ENCODE results near the gene KHDRBS2.

The KHDRBS2 gene

GRCh38 chr6:61949161-61949560 is 336.9 kb downstream of the KHDRBS2 start:
- H3K4me3 ChIP-seq (ENCODE audit: low read length in 2 of 2) = no peak overlapping the region
- no peak overlapping the region for H2BK15ac ChIP-seq (ENCODE audit: low read length)
- H3K14ac ChIP-seq (ENCODE audit: low read length) = no peak overlapping the region
- no peak overlapping the region for H2AFZ ChIP-seq (ENCODE audit: low read length)
- no peaks in the 10 kb centered on the region for H3K79me1 ChIP-seq (ENCODE audit: low read depth, low read length)
- no peak overlapping the region for H3K4ac ChIP-seq (ENCODE audit: low read length)
- H2BK5ac ChIP-seq (ENCODE audit: low read length) = no peak overlapping the region
- no peaks in the 10 kb centered on the region for H3K9me3 ChIP-seq (replicated peaks in 1 of 2; ENCODE audit: control insufficient read depth in 2 of 2, insufficient read depth in 1 of 2, low read depth in 1 of 2, low read length in 2 of 2)
- H3K9ac ChIP-seq (ENCODE audit: low read depth, low read length, poor library complexity) = no peak overlapping the region
- H3K4me1 ChIP-seq (ENCODE audit: control insufficient read depth in 2 of 2, insufficient read depth in 1 of 2, low read depth in 1 of 2, low read length in 2 of 2) = peaks cover 0 to 8% of the 10 kb centered on the region in 2 donors
- no peak for DNase-seq (ENCODE audit: low spot score)
- H4K91ac ChIP-seq (ENCODE audit: low read depth, low read length, poor library complexity) = no peak overlapping the region
- H3K4me2 ChIP-seq (ENCODE audit: insufficient read depth, low read length, poor library complexity, severe bottlenecking) = no peak overlapping the region
- no peak overlapping the region for H2BK12ac ChIP-seq (ENCODE audit: low read length)
- no peak overlapping the region for H3K23ac ChIP-seq (ENCODE audit: low read depth, low read length, poor library complexity)
- no peak overlapping the region for H3K18ac ChIP-seq (ENCODE audit: low read length)
- H3K27ac ChIP-seq (replicated peaks; ENCODE audit: low read length) = no peak overlapping the region
- no peak overlapping the region for H4K8ac ChIP-seq (ENCODE audit: low read depth, low read length)
- no peak overlapping the region for H2BK120ac ChIP-seq (ENCODE audit: low read depth, low read length)
- no peaks in the 10 kb centered on the region for H3K27me3 ChIP-seq (ENCODE audit: control insufficient read depth in 3 of 3, insufficient read depth in 3 of 3, low read depth in 1 of 3, low read length in 3 of 3)
- H3K36me3 ChIP-seq (replicated peaks in 1 of 2; ENCODE audit: control insufficient read depth in 2 of 2, insufficient read depth in 2 of 2, low read length in 2 of 2) = no peaks in the 10 kb centered on the region
- H2AK5ac ChIP-seq (ENCODE audit: low read depth, low read length) = no peak overlapping the region

GRCh38 chr6:61947311-61947947 is 338.6 kb downstream of the KHDRBS2 start:
- DNase-seq (ENCODE audit: low spot score) = no peak
- Histone ChIP-seq H4K91ac (ENCODE audit: low read depth, low read length, poor library complexity) (no peak overlapping the region), H3K27me3 (ENCODE audit: control insufficient read depth in 3 of 3, insufficient read depth in 3 of 3, low read depth in 1 of 3, low read length in 3 of 3) (no peaks in the 10 kb centered on the region), H2BK5ac (ENCODE audit: low read length) (no peak overlapping the region), H3K36me3 (replicated peaks in 1 of 2; ENCODE audit: control insufficient read depth in 2 of 2, insufficient read depth in 2 of 2, low read length in 2 of 2) (no peaks in the 10 kb centered on the region), H4K8ac (ENCODE audit: low read depth, low read length) (no peak overlapping the region), H3K4me1 (ENCODE audit: control insufficient read depth in 2 of 2, insufficient read depth in 1 of 2, low read depth in 1 of 2, low read length in 2 of 2) (peaks cover 0 to 3% of the 10 kb centered on the region in 2 donors), H3K14ac (ENCODE audit: low read length) (no peak overlapping the region), H3K23ac (ENCODE audit: low read depth, low read length, poor library complexity) (no peak overlapping the region), H2BK120ac (ENCODE audit: low read depth, low read length) (no peak overlapping the region), H2AK5ac (ENCODE audit: low read depth, low read length) (no peak overlapping the region), H3K18ac (ENCODE audit: low read length) (no peak overlapping the region), H3K4me3 (ENCODE audit: low read length in 2 of 2) (no peak overlapping the region), H3K27ac (replicated peaks; ENCODE audit: low read length) (no peak overlapping the region), H2BK15ac (ENCODE audit: low read length) (no peak overlapping the region), H3K4ac (ENCODE audit: low read length) (no peak overlapping the region), H3K9ac (ENCODE audit: low read depth, low read length, poor library complexity) (no peak overlapping the region), H2AFZ (ENCODE audit: low read length) (no peak overlapping the region), H3K9me3 (replicated peaks in 1 of 2; ENCODE audit: control insufficient read depth in 2 of 2, insufficient read depth in 1 of 2, low read depth in 1 of 2, low read length in 2 of 2) (peaks cover 0 to 3% of the 10 kb centered on the region in 2 donors), H2BK12ac (ENCODE audit: low read length) (no peak overlapping the region), H3K79me1 (ENCODE audit: low read depth, low read length) (no peaks in the 10 kb centered on the region), H3K4me2 (ENCODE audit: insufficient read depth, low read length, poor library complexity, severe bottlenecking) (no peak overlapping the region)

GRCh38 chr6:61940919-61941318 is 345.1 kb downstream of the KHDRBS2 start:
- H2AK5ac ChIP-seq (ENCODE audit: low read depth, low read length) = no peak overlapping the region
- no peak overlapping the region for H4K91ac ChIP-seq (ENCODE audit: low read depth, low read length, poor library complexity)
- no peak overlapping the region for H3K27ac ChIP-seq (replicated peaks; ENCODE audit: low read length)
- no peaks in the 10 kb centered on the region for H3K36me3 ChIP-seq (replicated peaks in 1 of 2; ENCODE audit: control insufficient read depth in 2 of 2, insufficient read depth in 2 of 2, low read length in 2 of 2)
- no peak overlapping the region for H2BK15ac ChIP-seq (ENCODE audit: low read length)
- H4K8ac ChIP-seq (ENCODE audit: low read depth, low read length) = no peak overlapping the region
- H2AFZ ChIP-seq (ENCODE audit: low read length) = no peak overlapping the region
- no peak overlapping the region for H2BK5ac ChIP-seq (ENCODE audit: low read length)
- no CpG with 5 or more reads among the region's 2 CpGs for WGBS, 2 donors (ENCODE audit: extremely low coverage in 2 of 2, insufficient read length in 2 of 2, insufficient replicate concordance in 1 of 2)
- no peaks in the 10 kb centered on the region for H3K4me1 ChIP-seq (ENCODE audit: control insufficient read depth in 2 of 2, insufficient read depth in 1 of 2, low read depth in 1 of 2, low read length in 2 of 2)
- peaks cover 0 to 3% of the 10 kb centered on the region in 2 donors for H3K9me3 ChIP-seq (replicated peaks in 1 of 2; ENCODE audit: control insufficient read depth in 2 of 2, insufficient read depth in 1 of 2, low read depth in 1 of 2, low read length in 2 of 2)
- H2BK120ac ChIP-seq (ENCODE audit: low read depth, low read length) = no peak overlapping the region
- no peak overlapping the region for H3K14ac ChIP-seq (ENCODE audit: low read length)
- H3K9ac ChIP-seq (ENCODE audit: low read depth, low read length, poor library complexity) = no peak overlapping the region
- no peaks in the 10 kb centered on the region for H3K27me3 ChIP-seq (ENCODE audit: control insufficient read depth in 3 of 3, insufficient read depth in 3 of 3, low read depth in 1 of 3, low read length in 3 of 3)
- no peak overlapping the region for H3K4me3 ChIP-seq (ENCODE audit: low read length in 2 of 2)
- no peaks in the 10 kb centered on the region for H3K79me1 ChIP-seq (ENCODE audit: low read depth, low read length)
- H2BK12ac ChIP-seq (ENCODE audit: low read length) = no peak overlapping the region
- H3K18ac ChIP-seq (ENCODE audit: low read length) = no peak overlapping the region
- H3K4me2 ChIP-seq (ENCODE audit: insufficient read depth, low read length, poor library complexity, severe bottlenecking) = no peak overlapping the region
- no peak overlapping the region for H3K4ac ChIP-seq (ENCODE audit: low read length)
- DNase-seq (ENCODE audit: low spot score) = no peak
- no peak overlapping the region for H3K23ac ChIP-seq (ENCODE audit: low read depth, low read length, poor library complexity)

GRCh38 chr6:61935242-61935846 is 350.7 kb downstream of the KHDRBS2 start:
- H3K4me3 ChIP-seq (ENCODE audit: low read length in 2 of 2) = no peak overlapping the region
- H3K14ac ChIP-seq (ENCODE audit: low read length) = no peak overlapping the region
- H4K91ac ChIP-seq (ENCODE audit: low read depth, low read length, poor library complexity) = no peak overlapping the region
- no peaks in the 10 kb centered on the region for H3K36me3 ChIP-seq (replicated peaks in 1 of 2; ENCODE audit: control insufficient read depth in 2 of 2, insufficient read depth in 2 of 2, low read length in 2 of 2)
- no peaks in the 10 kb centered on the region for H3K79me1 ChIP-seq (ENCODE audit: low read depth, low read length)
- H3K27me3 ChIP-seq (ENCODE audit: control insufficient read depth in 3 of 3, insufficient read depth in 3 of 3, low read depth in 1 of 3, low read length in 3 of 3) = no peaks in the 10 kb centered on the region
- peaks cover 2 to 11% of the 10 kb centered on the region in 2 donors for H3K4me1 ChIP-seq (ENCODE audit: control insufficient read depth in 2 of 2, insufficient read depth in 1 of 2, low read depth in 1 of 2, low read length in 2 of 2)
- no peaks in the 10 kb centered on the region for H3K9me3 ChIP-seq (replicated peaks in 1 of 2; ENCODE audit: control insufficient read depth in 2 of 2, insufficient read depth in 1 of 2, low read depth in 1 of 2, low read length in 2 of 2)
- H3K27ac ChIP-seq (replicated peaks; ENCODE audit: low read length) = peak overlapping the region; percentile 8
- no peak overlapping the region for H2AK5ac ChIP-seq (ENCODE audit: low read depth, low read length)
- H3K23ac ChIP-seq (ENCODE audit: low read depth, low read length, poor library complexity) = no peak overlapping the region
- H2BK5ac ChIP-seq (ENCODE audit: low read length) = no peak overlapping the region
- H2BK15ac ChIP-seq (ENCODE audit: low read length) = no peak overlapping the region
- no peak overlapping the region for H3K4me2 ChIP-seq (ENCODE audit: insufficient read depth, low read length, poor library complexity, severe bottlenecking)
- no peak overlapping the region for H2BK120ac ChIP-seq (ENCODE audit: low read depth, low read length)
- peak; percentile 5 for DNase-seq (ENCODE audit: low spot score)
- no peak overlapping the region for H4K8ac ChIP-seq (ENCODE audit: low read depth, low read length)
- H2AFZ ChIP-seq (ENCODE audit: low read length) = no peak overlapping the region
- no peak overlapping the region for H2BK12ac ChIP-seq (ENCODE audit: low read length)
- H3K4ac ChIP-seq (ENCODE audit: low read length) = no peak overlapping the region
- no peak overlapping the region for H3K9ac ChIP-seq (ENCODE audit: low read depth, low read length, poor library complexity)
- no peak overlapping the region for H3K18ac ChIP-seq (ENCODE audit: low read length)
- no CpG with 5 or more reads among the region's 1 CpG for WGBS, 2 donors (ENCODE audit: extremely low coverage in 2 of 2, insufficient read length in 2 of 2, insufficient replicate concordance in 1 of 2)
